Superior temporal gyrus (tissue), 1 donor: Measurements from ENCODE around the gene UNC5A.

ENCODE experiments used
- DNase-seq: peaks from one replicate; pipeline ENCODE4 v3.0.0-alpha.2; 2016; ENCODE audit errors: extremely low spot score

UNC5A gene

DNA sequence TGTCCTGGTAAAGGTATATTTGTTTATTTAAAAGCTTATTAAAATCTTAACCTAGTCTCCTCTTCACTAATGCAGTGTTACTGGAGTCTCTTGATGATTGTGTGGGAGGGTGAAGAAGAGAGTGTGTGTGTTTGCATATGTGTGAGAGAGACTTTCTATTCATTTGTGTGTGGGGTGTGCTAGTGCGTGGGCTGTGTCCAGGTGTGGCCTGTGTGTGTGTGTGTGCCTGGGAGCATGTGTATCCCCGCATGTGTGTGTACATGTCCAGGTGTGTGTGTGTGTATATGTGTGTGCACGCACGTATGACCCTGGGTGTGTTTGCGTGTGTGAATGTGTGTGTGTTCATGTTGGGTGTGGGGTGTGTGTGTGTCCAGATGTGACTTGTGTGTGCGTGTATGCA lies 10.3 kb upstream of the UNC5A start:
- DNase-seq = no peak

- DNase-seq = no peak
Measured at GRCh38 chr5:176802116-176802784, 8.1 kb upstream of the UNC5A start.

GRCh38 chr5:176803068-176803942 lies 7.1 kb upstream of the UNC5A start:
- DNase-seq = no peak

GRCh38 chr5:176803943-176804498 lies 6.3 kb upstream of the UNC5A start:
- no peak for DNase-seq

DNA sequence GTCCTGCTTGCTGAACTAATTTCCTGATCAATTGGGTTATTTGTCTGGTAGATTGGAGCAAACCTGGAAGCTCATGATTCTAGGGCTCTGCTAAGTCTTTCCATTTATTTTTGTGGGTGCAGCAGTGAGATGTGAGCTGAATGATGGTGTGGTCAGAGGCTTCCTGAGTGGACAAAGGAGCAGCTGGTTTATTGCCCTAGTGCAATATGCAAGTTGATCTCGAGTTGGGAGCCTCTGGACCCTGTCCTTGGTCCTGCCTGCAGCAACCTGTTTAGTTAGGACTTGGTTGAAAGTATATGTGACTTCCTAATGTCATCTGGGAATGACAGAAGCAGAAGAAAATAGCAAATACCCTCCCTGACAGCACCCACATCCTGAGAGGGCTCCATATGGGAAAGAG lies 4.2 kb upstream of the UNC5A start:
- no peak for DNase-seq

DNA sequence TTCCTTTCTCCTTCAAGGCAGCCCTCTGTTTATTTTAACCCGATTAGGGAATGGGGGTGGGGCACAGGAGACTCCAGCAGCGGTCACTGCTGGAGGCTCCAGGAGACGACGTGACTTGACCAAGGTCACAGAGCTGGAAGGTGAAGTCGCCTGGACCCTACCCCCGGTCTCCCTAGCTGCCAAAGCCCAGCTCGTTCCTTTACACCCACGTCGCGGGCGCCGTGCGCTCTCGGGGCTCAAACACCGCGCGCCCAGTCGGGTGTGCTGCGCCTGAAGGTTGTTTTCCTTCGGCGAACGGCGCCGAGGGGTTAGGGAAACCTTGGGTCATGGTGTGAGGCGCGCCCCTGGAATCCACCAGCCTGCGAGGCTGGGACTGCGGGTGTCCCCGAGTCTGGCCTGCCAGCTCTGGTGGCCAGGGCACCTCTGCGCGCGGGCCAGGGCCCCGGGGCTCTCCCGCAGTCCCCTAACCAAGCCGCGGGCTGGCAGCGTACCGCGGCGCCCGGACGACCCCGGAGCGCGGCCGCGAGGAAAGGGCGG lies 747 bp upstream of the UNC5A start:
- no peak for DNase-seq

DNA sequence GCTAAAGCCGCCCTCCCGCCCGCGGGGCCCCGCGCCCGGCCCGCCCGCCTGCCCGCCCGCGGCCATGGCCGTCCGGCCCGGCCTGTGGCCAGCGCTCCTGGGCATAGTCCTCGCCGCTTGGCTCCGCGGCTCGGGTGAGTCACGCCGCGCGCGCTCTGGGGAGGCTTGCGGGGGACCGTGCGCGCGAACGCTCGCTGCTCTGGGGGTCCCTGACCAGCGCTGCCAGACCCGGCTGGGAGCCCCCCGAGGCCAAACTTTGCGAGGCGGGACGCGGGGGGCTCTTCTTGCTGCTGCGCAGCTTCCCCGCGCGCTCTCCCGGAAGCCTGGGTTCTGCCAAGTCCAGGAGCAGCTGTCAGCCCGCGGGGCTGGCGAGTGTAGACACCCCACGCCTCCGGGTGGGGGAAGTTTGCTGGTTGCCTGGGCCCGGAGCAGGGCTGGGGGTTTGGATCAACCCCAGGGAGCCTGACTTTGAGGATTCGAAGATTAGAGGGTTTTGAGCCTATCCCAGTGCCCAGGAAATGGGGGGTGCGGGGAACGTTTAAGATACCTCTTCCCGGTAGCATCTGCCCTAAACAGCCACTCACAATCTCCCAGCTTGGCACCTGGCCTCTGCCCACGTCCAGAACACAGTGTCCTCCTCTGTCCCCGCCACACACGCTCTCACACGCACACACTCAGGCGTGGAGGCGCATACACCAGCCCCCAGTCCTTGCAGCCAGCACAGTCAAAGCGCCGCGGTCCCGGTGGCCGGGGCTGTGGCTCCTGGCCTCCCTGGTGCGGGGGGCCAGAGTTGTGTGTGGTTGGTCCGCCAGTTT lies 535 bp downstream of the UNC5A start:
- DNase-seq = no peak

GRCh38 chr5:176812269-176813259 lies 2.2 kb downstream of the UNC5A start:
- no peak for DNase-seq

DNA sequence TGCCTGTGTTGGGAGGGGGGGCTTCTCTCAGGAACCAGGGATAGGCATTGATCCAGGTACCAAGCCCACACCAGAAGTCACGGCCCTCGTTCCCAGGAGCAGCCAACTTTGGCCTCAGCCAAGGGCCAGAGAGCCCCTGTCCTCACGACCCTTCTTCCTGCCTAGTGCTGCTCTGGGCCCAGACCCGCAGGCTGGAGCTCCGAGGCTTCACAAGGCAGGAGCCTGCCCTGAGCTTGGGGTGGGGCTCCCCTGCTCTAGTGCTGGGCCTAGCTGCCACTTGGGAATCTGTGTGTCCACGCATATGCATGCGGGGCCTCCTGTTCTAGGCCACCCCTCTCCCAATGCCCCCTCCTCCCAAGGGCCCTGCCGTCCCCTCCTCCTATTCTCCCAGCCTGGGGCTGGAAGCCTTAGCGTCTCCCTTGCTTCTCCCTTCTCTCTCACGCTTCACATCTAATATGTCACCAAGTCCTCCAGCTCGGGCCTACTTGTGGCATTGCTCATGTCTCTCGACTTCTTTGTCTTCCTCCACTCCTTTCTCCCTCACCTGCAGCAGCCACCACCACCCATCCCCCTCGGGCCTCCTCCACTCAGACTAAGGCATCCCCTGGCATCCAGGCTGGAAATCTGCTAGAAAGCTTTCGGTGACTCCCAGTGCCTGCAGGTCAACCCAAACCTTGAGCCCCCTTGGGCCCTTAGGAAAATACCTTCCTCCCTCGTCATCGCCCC lies 3.4 kb downstream of the UNC5A start:
- DNase-seq = no peak

DNA sequence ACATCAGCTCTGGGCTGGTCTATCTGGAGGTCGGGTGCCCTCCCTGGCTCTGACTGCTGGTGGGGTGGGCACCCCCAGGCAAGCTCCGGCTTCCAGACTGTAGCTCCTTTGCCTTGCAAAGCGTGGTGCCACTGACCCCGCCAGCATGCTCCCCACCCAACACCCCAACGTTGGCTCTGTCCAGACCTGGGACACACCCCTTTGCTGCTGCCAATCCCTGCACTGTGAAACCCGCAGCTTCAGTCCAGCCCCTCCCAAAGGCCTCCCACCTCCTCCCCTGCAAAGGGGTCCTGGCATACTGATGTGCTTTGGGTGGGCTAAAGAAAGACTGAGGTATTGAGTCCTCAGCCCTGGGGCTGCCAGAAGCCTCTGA lies 3.9 kb downstream of the UNC5A start:
- no peak for DNase-seq

- DNase-seq = no peak
Measured at GRCh38 chr5:176814836-176815438, 4.6 kb downstream of the UNC5A start.

- no peak for DNase-seq
Measured at GRCh38 chr5:176816043-176816745, 5.8 kb downstream of the UNC5A start.

DNA sequence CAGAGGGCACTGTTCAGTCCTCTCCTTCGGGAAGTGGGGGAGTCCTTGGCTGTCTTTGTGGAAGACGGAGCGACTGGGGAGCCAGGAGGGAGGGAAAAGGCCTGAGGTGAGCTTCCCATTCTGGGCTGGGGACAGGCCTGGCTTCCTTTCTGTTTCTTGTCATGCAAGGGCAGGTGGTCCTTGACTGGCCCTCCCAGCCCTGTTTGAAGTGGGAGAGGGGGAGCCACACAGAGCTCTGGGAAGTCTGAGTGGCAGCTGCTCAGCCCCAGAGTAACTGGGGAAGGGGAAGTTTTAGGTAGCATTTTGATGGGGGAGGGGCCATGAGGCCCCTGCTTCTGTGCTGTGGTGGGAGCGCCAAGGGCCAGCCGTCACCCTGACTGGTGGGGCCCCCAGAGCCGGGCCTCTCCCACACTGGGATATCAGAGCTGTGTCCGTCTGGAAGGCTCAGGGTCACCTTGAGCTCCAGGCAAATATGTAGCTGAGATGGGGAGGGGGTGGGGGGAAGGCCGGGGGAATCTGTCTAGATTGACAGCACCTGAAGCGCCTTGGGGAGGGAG lies 6.5 kb downstream of the UNC5A start:
- DNase-seq = no peak

- no peak for DNase-seq
Measured at GRCh38 chr5:176817369-176817840, 7.0 kb downstream of the UNC5A start.

- DNase-seq = no peak
Measured at GRCh38 chr5:176817841-176818377, 7.5 kb downstream of the UNC5A start.

DNA sequence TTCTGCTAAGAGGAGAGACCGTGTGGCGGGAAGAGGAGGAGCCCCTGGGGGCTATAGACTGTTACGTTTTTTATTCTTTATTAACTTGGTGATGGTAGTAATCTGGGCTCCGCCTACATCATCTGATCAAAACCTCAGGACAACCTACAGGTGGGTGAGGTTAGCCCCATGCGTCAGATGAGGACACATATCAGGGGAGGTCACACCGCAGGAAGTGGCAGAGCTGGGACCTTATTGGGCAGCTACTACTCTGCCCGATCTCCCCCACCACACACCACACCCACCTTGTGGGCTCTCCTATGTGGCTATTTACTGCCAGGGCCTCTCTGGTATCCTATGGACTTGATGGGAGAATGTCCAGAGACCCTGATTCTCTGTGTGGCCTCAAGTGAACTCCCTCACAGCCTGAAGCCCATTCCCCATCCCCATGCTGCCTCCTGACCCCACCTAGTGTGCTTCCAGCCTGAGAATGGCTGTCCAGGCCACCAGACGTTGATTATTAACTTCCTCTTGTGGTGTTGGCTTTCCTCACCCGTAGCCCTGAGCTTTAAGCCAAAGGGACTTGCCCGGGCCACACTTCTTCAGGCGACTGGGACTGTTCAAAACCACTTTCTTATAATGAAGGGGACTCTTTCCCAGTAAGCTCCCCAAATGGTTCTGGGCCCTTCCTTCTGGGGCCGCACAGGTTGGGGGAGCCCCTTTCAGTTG lies 8.2 kb downstream of the UNC5A start:
- no peak for DNase-seq

DNA sequence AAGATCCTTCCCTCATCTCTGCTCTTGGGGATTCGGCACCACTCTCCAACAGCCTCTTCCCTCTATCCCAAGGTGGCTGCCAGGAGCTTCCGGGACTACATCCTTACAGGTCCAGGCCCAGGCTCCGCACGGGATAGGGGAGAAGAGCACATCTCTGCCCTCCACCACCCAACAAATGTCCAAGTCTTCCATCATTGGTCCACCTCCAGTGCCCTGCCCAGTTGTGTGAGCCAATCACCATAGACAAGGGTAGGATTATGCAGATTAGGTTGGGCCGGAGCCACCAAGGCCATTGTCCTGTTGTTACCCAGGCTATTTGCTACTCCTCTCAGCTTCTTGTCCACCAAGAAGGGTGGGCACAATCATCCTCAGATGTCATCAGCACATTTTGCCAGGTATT lies 9.1 kb downstream of the UNC5A start:
- DNase-seq = no peak

DNA sequence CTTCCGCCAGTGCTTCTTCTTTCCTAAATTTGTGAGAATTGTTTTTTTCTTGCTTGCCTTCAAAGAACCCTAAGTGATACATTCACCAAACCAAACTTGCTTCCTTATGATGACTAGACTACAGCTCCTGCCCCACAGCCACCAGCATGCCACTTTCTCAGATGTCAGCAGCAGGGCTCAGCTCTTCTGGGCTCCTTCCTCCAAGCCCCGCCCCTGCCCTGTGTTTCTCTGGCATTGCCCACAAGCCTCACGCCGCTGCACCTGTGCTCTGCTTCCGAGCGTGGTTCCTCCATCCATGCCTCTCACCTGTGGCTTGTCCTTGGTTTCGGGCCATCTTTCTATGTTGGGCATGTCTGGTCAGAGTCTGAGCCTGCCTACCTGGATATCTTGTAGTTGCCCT lies 10.6 kb downstream of the UNC5A start:
- DNase-seq = no peak
